ENCODE results near the gene FMN1. TPM values are rescaled to one million over a fixed set of nuclear protein-coding genes. Genes with fewer than 3 reads are reported as not detected.

FMN1 gene
- polyA plus RNA-seq, 2 donors, result 1.0 to 2.1 TPM

- no peaks in the 10 kb centered on the region for H3K9me3 ChIP-seq (ENCODE audit: control insufficient read depth in 2 of 2, insufficient read depth in 1 of 2, low read depth in 1 of 2, low read length in 1 of 2)
- H3K4me3 ChIP-seq (ENCODE audit: low read depth in 1 of 2, low read length in 2 of 2), result no peak overlapping the region
- no peaks in the 10 kb centered on the region for H3K27me3 ChIP-seq (ENCODE audit: control insufficient read depth in 1 of 2, insufficient read depth in 2 of 2, low read length in 2 of 2)
- no peak overlapping the region for H3K27ac ChIP-seq (ENCODE audit: low read depth in 2 of 2, low read length in 1 of 2)
- no peaks in the 10 kb centered on the region for H3K36me3 ChIP-seq (ENCODE audit: control insufficient read depth in 2 of 2, insufficient read depth in 2 of 2, low read length in 1 of 2)
- no peaks in the 10 kb centered on the region for H3K4me1 ChIP-seq (ENCODE audit: control insufficient read depth in 2 of 2, insufficient read depth in 2 of 2, low read length in 1 of 2)
- WGBS, 2 donors, result 82 to 84% methylated on average over 3 of the region's 3 CpGs
Measured at GRCh38 chr15:32944431-32944830, 250.1 kb downstream of the FMN1 start.

GRCh38 chr15:32943711-32944110 is 250.8 kb downstream of the FMN1 start:
- no peaks in the 10 kb centered on the region for H3K27me3 ChIP-seq (ENCODE audit: control insufficient read depth in 1 of 2, insufficient read depth in 2 of 2, low read length in 2 of 2)
- WGBS, 2 donors, result 77 to 82% methylated on average over 3 of the region's 3 CpGs
- no peaks in the 10 kb centered on the region for H3K9me3 ChIP-seq (ENCODE audit: control insufficient read depth in 2 of 2, insufficient read depth in 1 of 2, low read depth in 1 of 2, low read length in 1 of 2)
- no peak overlapping the region for H3K4me3 ChIP-seq (ENCODE audit: low read depth in 1 of 2, low read length in 2 of 2)
- no peaks in the 10 kb centered on the region for H3K36me3 ChIP-seq (ENCODE audit: control insufficient read depth in 2 of 2, insufficient read depth in 2 of 2, low read length in 1 of 2)
- H3K27ac ChIP-seq (ENCODE audit: low read depth in 2 of 2, low read length in 1 of 2), result no peak overlapping the region
- no peaks in the 10 kb centered on the region for H3K4me1 ChIP-seq (ENCODE audit: control insufficient read depth in 2 of 2, insufficient read depth in 2 of 2, low read length in 1 of 2)

- 53 to 58% methylated on average over 2 of the region's 2 CpGs for WGBS, 2 donors
- Histone ChIP-seq H3K9me3 (ENCODE audit: control insufficient read depth in 2 of 2, insufficient read depth in 1 of 2, low read depth in 1 of 2, low read length in 1 of 2) (no peaks in the 10 kb centered on the region), H3K36me3 (ENCODE audit: control insufficient read depth in 2 of 2, insufficient read depth in 2 of 2, low read length in 1 of 2) (no peaks in the 10 kb centered on the region), H3K27ac (ENCODE audit: low read depth in 2 of 2, low read length in 1 of 2) (peak overlapping the region in 1 of 2 donors; percentile 30), H3K4me1 (ENCODE audit: control insufficient read depth in 2 of 2, insufficient read depth in 2 of 2, low read length in 1 of 2) (no peaks in the 10 kb centered on the region), H3K27me3 (ENCODE audit: control insufficient read depth in 1 of 2, insufficient read depth in 2 of 2, low read length in 2 of 2) (no peaks in the 10 kb centered on the region), H3K4me3 (ENCODE audit: low read depth in 1 of 2, low read length in 2 of 2) (no peak overlapping the region)
Measured at GRCh38 chr15:32942401-32942841, 252.1 kb downstream of the FMN1 start.

GRCh38 chr15:32941823-32942222 is 252.7 kb downstream of the FMN1 start:
- Histone ChIP-seq H3K4me3 (ENCODE audit: low read depth in 1 of 2, low read length in 2 of 2) (no peak overlapping the region), H3K9me3 (ENCODE audit: control insufficient read depth in 2 of 2, insufficient read depth in 1 of 2, low read depth in 1 of 2, low read length in 1 of 2) (no peaks in the 10 kb centered on the region), H3K4me1 (ENCODE audit: control insufficient read depth in 2 of 2, insufficient read depth in 2 of 2, low read length in 1 of 2) (no peaks in the 10 kb centered on the region), H3K36me3 (ENCODE audit: control insufficient read depth in 2 of 2, insufficient read depth in 2 of 2, low read length in 1 of 2) (no peaks in the 10 kb centered on the region), H3K27me3 (ENCODE audit: control insufficient read depth in 1 of 2, insufficient read depth in 2 of 2, low read length in 2 of 2) (no peaks in the 10 kb centered on the region), H3K27ac (ENCODE audit: low read depth in 2 of 2, low read length in 1 of 2) (no peak overlapping the region)
- 71 to 79% methylated on average over 6 of the region's 6 CpGs for WGBS, 2 donors

GRCh38 chr15:32936976-32937375 is 257.5 kb downstream of the FMN1 start:
- Histone ChIP-seq H3K4me1 (ENCODE audit: control insufficient read depth in 2 of 2, insufficient read depth in 2 of 2, low read length in 1 of 2) (no peaks in the 10 kb centered on the region), H3K36me3 (ENCODE audit: control insufficient read depth in 2 of 2, insufficient read depth in 2 of 2, low read length in 1 of 2) (no peaks in the 10 kb centered on the region)
- WGBS, 2 donors, result 92 to 93% methylated on average over 4 of the region's 4 CpGs

GRCh38 chr15:32936283-32936918 is 258.1 kb downstream of the FMN1 start:
- no peaks in the 10 kb centered on the region for H3K27me3 ChIP-seq (ENCODE audit: control insufficient read depth in 1 of 2, insufficient read depth in 2 of 2, low read length in 2 of 2)
- peaks cover 0 to 2% of the 10 kb centered on the region in 2 donors for H3K9me3 ChIP-seq (ENCODE audit: control insufficient read depth in 2 of 2, insufficient read depth in 1 of 2, low read depth in 1 of 2, low read length in 1 of 2)
- no peaks in the 10 kb centered on the region for H3K4me1 ChIP-seq (ENCODE audit: control insufficient read depth in 2 of 2, insufficient read depth in 2 of 2, low read length in 1 of 2)
- no peak overlapping the region for H3K27ac ChIP-seq (ENCODE audit: low read depth in 2 of 2, low read length in 1 of 2)
- H3K4me3 ChIP-seq (ENCODE audit: low read depth in 1 of 2, low read length in 2 of 2), result no peak overlapping the region
- H3K36me3 ChIP-seq (ENCODE audit: control insufficient read depth in 2 of 2, insufficient read depth in 2 of 2, low read length in 1 of 2), result no peaks in the 10 kb centered on the region
- WGBS, 2 donors, result 50 to 57% methylated on average over 1 of the region's 1 CpG

More at GRCh38 chr15:32936976-32937375, 257.5 kb downstream of the FMN1 start:
- H3K27ac ChIP-seq (ENCODE audit: low read depth in 2 of 2, low read length in 1 of 2), result no peak overlapping the region
- peaks cover 0 to 2% of the 10 kb centered on the region in 2 donors for H3K9me3 ChIP-seq (ENCODE audit: control insufficient read depth in 2 of 2, insufficient read depth in 1 of 2, low read depth in 1 of 2, low read length in 1 of 2)
- H3K27me3 ChIP-seq (ENCODE audit: control insufficient read depth in 1 of 2, insufficient read depth in 2 of 2, low read length in 2 of 2), result no peaks in the 10 kb centered on the region
- H3K4me3 ChIP-seq (ENCODE audit: low read depth in 1 of 2, low read length in 2 of 2), result no peak overlapping the region

GRCh38 chr15:32935139-32935538 is 259.4 kb downstream of the FMN1 start:
- H3K9me3 ChIP-seq (ENCODE audit: control insufficient read depth in 2 of 2, insufficient read depth in 1 of 2, low read depth in 1 of 2, low read length in 1 of 2), result peaks cover 0 to 2% of the 10 kb centered on the region in 2 donors
- WGBS, 2 donors, result 99% methylated on average over 5 of the region's 5 CpGs
- no peaks in the 10 kb centered on the region for H3K4me1 ChIP-seq (ENCODE audit: control insufficient read depth in 2 of 2, insufficient read depth in 2 of 2, low read length in 1 of 2)
- no peak overlapping the region for H3K4me3 ChIP-seq (ENCODE audit: low read depth in 1 of 2, low read length in 2 of 2)
- no peaks in the 10 kb centered on the region for H3K36me3 ChIP-seq (ENCODE audit: control insufficient read depth in 2 of 2, insufficient read depth in 2 of 2, low read length in 1 of 2)
- H3K27me3 ChIP-seq (ENCODE audit: control insufficient read depth in 1 of 2, insufficient read depth in 2 of 2, low read length in 2 of 2), result no peaks in the 10 kb centered on the region
- H3K27ac ChIP-seq (ENCODE audit: low read depth in 2 of 2, low read length in 1 of 2), result no peak overlapping the region

GRCh38 chr15:32933236-32933635 is 261.3 kb downstream of the FMN1 start:
- Histone ChIP-seq H3K27ac (ENCODE audit: low read depth in 2 of 2, low read length in 1 of 2) (no peak overlapping the region), H3K4me3 (ENCODE audit: low read depth in 1 of 2, low read length in 2 of 2) (no peak overlapping the region), H3K4me1 (ENCODE audit: control insufficient read depth in 2 of 2, insufficient read depth in 2 of 2, low read length in 1 of 2) (no peaks in the 10 kb centered on the region), H3K27me3 (ENCODE audit: control insufficient read depth in 1 of 2, insufficient read depth in 2 of 2, low read length in 2 of 2) (no peaks in the 10 kb centered on the region), H3K9me3 (ENCODE audit: control insufficient read depth in 2 of 2, insufficient read depth in 1 of 2, low read depth in 1 of 2, low read length in 1 of 2) (peaks cover 0 to 2% of the 10 kb centered on the region in 2 donors), H3K36me3 (ENCODE audit: control insufficient read depth in 2 of 2, insufficient read depth in 2 of 2, low read length in 1 of 2) (no peaks in the 10 kb centered on the region)
- WGBS, 2 donors, result 78 to 90% methylated on average over 1 of the region's 1 CpG

GRCh38 chr15:32928876-32929275 is 265.6 kb downstream of the FMN1 start:
- Histone ChIP-seq H3K27ac (ENCODE audit: low read depth in 2 of 2, low read length in 1 of 2) (no peak overlapping the region), H3K36me3 (ENCODE audit: control insufficient read depth in 2 of 2, insufficient read depth in 2 of 2, low read length in 1 of 2) (no peaks in the 10 kb centered on the region)
- 51 to 55% methylated on average over 3 of the region's 3 CpGs for WGBS, 2 donors

GRCh38 chr15:32927124-32927523 is 267.4 kb downstream of the FMN1 start:
- WGBS, 2 donors, result 76 to 80% methylated on average over 4 of the region's 4 CpGs

More at GRCh38 chr15:32928876-32929275, 265.6 kb downstream of the FMN1 start:
- no peaks in the 10 kb centered on the region for H3K4me1 ChIP-seq (ENCODE audit: control insufficient read depth in 2 of 2, insufficient read depth in 2 of 2, low read length in 1 of 2)
- no peak overlapping the region for H3K4me3 ChIP-seq (ENCODE audit: low read depth in 1 of 2, low read length in 2 of 2)
- no peaks in the 10 kb centered on the region for H3K9me3 ChIP-seq (ENCODE audit: control insufficient read depth in 2 of 2, insufficient read depth in 1 of 2, low read depth in 1 of 2, low read length in 1 of 2)
- H3K27me3 ChIP-seq (ENCODE audit: control insufficient read depth in 1 of 2, insufficient read depth in 2 of 2, low read length in 2 of 2), result no peaks in the 10 kb centered on the region

More at GRCh38 chr15:32927124-32927523, 267.4 kb downstream of the FMN1 start:
- Histone ChIP-seq H3K4me1 (ENCODE audit: control insufficient read depth in 2 of 2, insufficient read depth in 2 of 2, low read length in 1 of 2) (no peaks in the 10 kb centered on the region), H3K27ac (ENCODE audit: low read depth in 2 of 2, low read length in 1 of 2) (no peak overlapping the region), H3K4me3 (ENCODE audit: low read depth in 1 of 2, low read length in 2 of 2) (no peak overlapping the region), H3K9me3 (ENCODE audit: control insufficient read depth in 2 of 2, insufficient read depth in 1 of 2, low read depth in 1 of 2, low read length in 1 of 2) (no peaks in the 10 kb centered on the region), H3K36me3 (ENCODE audit: control insufficient read depth in 2 of 2, insufficient read depth in 2 of 2, low read length in 1 of 2) (no peaks in the 10 kb centered on the region), H3K27me3 (ENCODE audit: control insufficient read depth in 1 of 2, insufficient read depth in 2 of 2, low read length in 2 of 2) (no peaks in the 10 kb centered on the region)

Measured in esophagus (tissue), 2 donors.